ENCODE measurements around the gene CCDC80. TPM values are rescaled to one million over a fixed set of nuclear protein-coding genes. Genes with fewer than 3 reads are reported as not detected.

The CCDC80 gene
- total RNA-seq, 3 donors from 2014 or later, result 5.9 to 58.7 (median 53.2) TPM

- peak; percentile 88 for ATAC-seq
- H3K4me3 ChIP-seq, result no peak overlapping the region
Measured at GRCh38 chr3:112642912-112643506, 2.1 kb upstream of the CCDC80 start.

GRCh38 chr3:112640276-112640929, 540 bp downstream of the CCDC80 start:
- ATAC-seq (peak; percentile 6), DNase-seq (no peak)
- Histone ChIP-seq H3K36me3 (ENCODE audit: low read depth) (no peaks in the 10 kb centered on the region), H3K4me1 (ENCODE audit: low read depth) (no peaks in the 10 kb centered on the region), H3K9me3 (no peaks in the 10 kb centered on the region), H3K4me3 (no peak overlapping the region)
- intact Hi-C loops (cut with DNase I, micrococcal nuclease), result loop anchor here (5.0 to 10.0 kb wide), 2 partner anchors 172 to 334 kb away; partner anchors contain the start of gene CD200R1 (in 2 of the 2)
- TF ChIP-seq CTCF (IDR thresholded peaks at IDR 0.05), result no peak

More at GRCh38 chr3:112642912-112643506, 2.1 kb upstream of the CCDC80 start:
- DNase-seq, result peak; percentile 63 to 91 (median 70)
- intact Hi-C loops (cut with DNase I, micrococcal nuclease), result loop anchor here (5.0 to 10.0 kb wide), 2 partner anchors 169 to 332 kb away; partner anchors contain the start of gene CD200R1 (in 2 of the 2)
- Histone ChIP-seq H3K4me1 (ENCODE audit: low read depth) (no peaks in the 10 kb centered on the region), H3K9me3 (no peaks in the 10 kb centered on the region), H3K36me3 (ENCODE audit: low read depth) (no peaks in the 10 kb centered on the region)
- TF ChIP-seq CTCF (IDR thresholded peaks at IDR 0.05), result no peak

GRCh38 chr3:112639455-112640225, 1.3 kb downstream of the CCDC80 start:
- no peak for TF ChIP-seq CTCF (IDR thresholded peaks at IDR 0.05)
- no peaks in the 10 kb centered on the region for H3K9me3 ChIP-seq
- ATAC-seq (no peak), DNase-seq (no peak)
- H3K36me3 ChIP-seq (ENCODE audit: low read depth), result no peaks in the 10 kb centered on the region
- intact Hi-C loops (cut with DNase I, micrococcal nuclease), result loop anchor here (5.0 to 10.0 kb wide), 2 partner anchors 173 to 335 kb away; partner anchors contain the start of gene CD200R1 (in 2 of the 2)
- H3K4me1 ChIP-seq (ENCODE audit: low read depth), result no peaks in the 10 kb centered on the region
- H3K4me3 ChIP-seq, result no peak overlapping the region

GRCh38 chr3:112638327-112639020, 2.5 kb downstream of the CCDC80 start:
- no peaks in the 10 kb centered on the region for H3K36me3 ChIP-seq (ENCODE audit: low read depth)
- intact Hi-C loops (cut with DNase I, micrococcal nuclease), result no loop called here
- H3K4me1 ChIP-seq (ENCODE audit: low read depth), result no peaks in the 10 kb centered on the region
- no peak for TF ChIP-seq CTCF (IDR thresholded peaks at IDR 0.05)
- ATAC-seq, result no peak
- no peak overlapping the region for H3K4me3 ChIP-seq
- DNase-seq, result peak in 1 of 3 donors; percentile 55
- H3K9me3 ChIP-seq, result no peaks in the 10 kb centered on the region

DNA sequence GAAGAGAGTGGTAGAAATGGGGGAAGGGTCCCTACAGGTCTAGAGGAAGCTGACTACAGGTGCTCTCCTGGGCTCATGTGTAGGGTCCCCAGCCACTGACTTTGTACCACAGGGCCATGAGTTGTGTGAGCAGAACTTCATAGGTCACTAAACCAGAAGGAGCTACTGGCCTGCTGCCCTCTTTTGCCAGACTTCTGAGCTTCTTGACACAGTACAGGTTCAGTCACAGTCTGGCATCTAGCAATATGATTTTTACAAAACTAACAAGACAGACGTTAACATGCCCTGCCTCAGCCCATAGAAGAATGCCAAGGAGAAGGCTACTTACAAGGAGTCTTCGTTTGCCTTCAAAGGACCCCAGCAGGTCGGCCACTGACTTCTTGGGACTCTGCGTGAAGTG, 3.2 kb downstream of the CCDC80 start:
- no peak overlapping the region for H3K4me3 ChIP-seq
- intact Hi-C loops (cut with DNase I, micrococcal nuclease), result no loop called here
- H3K36me3 ChIP-seq (ENCODE audit: low read depth), result no peaks in the 10 kb centered on the region
- no peaks in the 10 kb centered on the region for H3K9me3 ChIP-seq
- TF ChIP-seq CTCF (IDR thresholded peaks at IDR 0.05), result no peak
- no peak for DNase-seq
- H3K4me1 ChIP-seq (ENCODE audit: low read depth), result no peaks in the 10 kb centered on the region
- ATAC-seq, result no peak
